CD4-positive, alpha-beta memory T cell (primary cell): Measurements from ENCODE around the gene OR2T35. TPM values are rescaled to one million over a fixed set of nuclear protein-coding genes. Genes with fewer than 3 reads are reported as not detected.
"Not testable (repeated sequence)": the region's sequence is repeated elsewhere in the genome, so short reads cannot be mapped to it uniquely, and the experiment has no call there.

ENCODE experiments used
- CTCF ChIA-PET: fragments of 350-600 bp; sonication (Branson Sonifier 250); formaldehyde crosslinking; loops from one replicate; lab custom pipeline; 2021; ENCODE audit warnings: inconsistent platforms; ENCODE audit not compliant: partially characterized antibody; lab: Charles Lee
- POLR2A ChIA-PET: fragments of 350-600 bp; sonication (Branson Sonifier 250); formaldehyde crosslinking; loops from one replicate; lab custom pipeline; 2021; ENCODE audit not compliant: partially characterized antibody; lab: Charles Lee
- DNase-seq, 5 donors: peaks; one replicate each; pipeline versions ENCODE4 v3.0.0 to v3.0.0-alpha.2; 2020 to 2022; ENCODE audit warnings: mixed read lengths in 1 of 5
- H3K27ac ChIP-seq: one replicate; pipeline ENCODE4 v1.7.0; 2013; ENCODE audit warnings: low read depth, low read length
- H3K27me3 ChIP-seq: 2 replicates; pipeline ENCODE4 v1.7.0; 2013; ENCODE audit warnings: mild to moderate bottlenecking, low read length, moderate library complexity; ENCODE audit not compliant: insufficient read depth
- H3K36me3 ChIP-seq: 2 replicates; pipeline ENCODE4 v1.7.0; 2013; ENCODE audit warnings: mild to moderate bottlenecking, low read length, moderate library complexity; ENCODE audit not compliant: insufficient read depth
- H3K4me1 ChIP-seq: 2 replicates; pipeline ENCODE4 v1.7.0; 2013; ENCODE audit warnings: mild to moderate bottlenecking, low read length, moderate library complexity; ENCODE audit not compliant: insufficient read depth
- H3K4me3 ChIP-seq, 2 donors: one replicate each; pipeline ENCODE4 v1.7.0; 2013; ENCODE audit warnings: low read length in 2 of 2, mild to moderate bottlenecking in 1 of 2
- H3K9me3 ChIP-seq, 2 donors: one replicate each; pipeline ENCODE4 v1.7.0; 2013; ENCODE audit warnings: low read length in 2 of 2, control low read depth in 1 of 2; ENCODE audit not compliant: control insufficient read depth in 1 of 2
- H3K27ac Mint-ChIP-seq, 7 donors: one replicate each; pipeline ENCODE4 v1.8.0; 2020 to 2021; ENCODE audit warnings: mixed read lengths in 7 of 7, mild to moderate bottlenecking in 6 of 7, inconsistent platforms in 3 of 7, moderate library complexity in 3 of 7
- H3K27me3 Mint-ChIP-seq, 2 donors: one replicate each; pipeline ENCODE4 v1.8.0; 2020 to 2021; ENCODE audit warnings: mixed read lengths in 2 of 2
- H3K36me3 Mint-ChIP-seq, 2 donors: one replicate each; pipeline ENCODE4 v1.8.0; 2020 to 2021; ENCODE audit warnings: mixed read lengths in 2 of 2, inconsistent platforms in 1 of 2, mild to moderate bottlenecking in 1 of 2
- H3K4me1 Mint-ChIP-seq, 4 donors: one replicate each; pipeline ENCODE4 v1.8.0; 2020 to 2021; ENCODE audit warnings: mixed read lengths in 4 of 4, mild to moderate bottlenecking in 1 of 4
- H3K4me3 Mint-ChIP-seq, 8 donors: one replicate each; pipeline ENCODE4 v1.8.0; 2020 to 2021; ENCODE audit warnings: mixed read lengths in 8 of 8, mild to moderate bottlenecking in 7 of 8, moderate library complexity in 6 of 8, inconsistent platforms in 3 of 8
- H3K9me3 Mint-ChIP-seq, 8 donors: one replicate each; pipeline ENCODE4 v1.8.0; 2020 to 2021; ENCODE audit warnings: mixed read lengths in 8 of 8, mild to moderate bottlenecking in 5 of 8, inconsistent platforms in 3 of 8, moderate library complexity in 1 of 8
- intact Hi-C: fragments of 100-400 bp; cut with micrococcal nuclease; formaldehyde crosslinking; loops from one replicate; pipeline ENCODE4 v1.15.1; 2023
- polyA plus RNA-seq, 2 donors: library from polyadenylated mRNA; unstranded; fragments of 300-500 nt; fragmentation: Illumina TruSeq; gene quantifications; one replicate each; pipeline ENCODE4 v1.2.3, GENCODE V29; 2021
- total RNA-seq, 2 experiments: library from RNA; stranded (reverse); gene quantifications; one replicate each; pipeline ENCODE4 v1.2.3, GENCODE V29; 2021

The OR2T35 gene
- total and polyA plus RNA-seq, 4 experiments from 2014 or later: not detected

- H3K27ac Mint-ChIP-seq, H3K4me1 ChIP-seq, H3K9me3 ChIP-seq, intact Hi-C loops, H3K36me3 ChIP-seq, H3K4me1 Mint-ChIP-seq, DNase-seq, POLR2A ChIA-PET, CTCF ChIA-PET, H3K4me3 Mint-ChIP-seq, H3K9me3 Mint-ChIP-seq, H3K4me3 ChIP-seq, H3K36me3 Mint-ChIP-seq, H3K27me3 ChIP-seq, H3K27ac ChIP-seq, H3K27me3 Mint-ChIP-seq: not testable (repeated sequence)
These were observed 8.5 kb downstream of the OR2T35 start for GRCh38 chr1:248636612-248637011.

DNA sequence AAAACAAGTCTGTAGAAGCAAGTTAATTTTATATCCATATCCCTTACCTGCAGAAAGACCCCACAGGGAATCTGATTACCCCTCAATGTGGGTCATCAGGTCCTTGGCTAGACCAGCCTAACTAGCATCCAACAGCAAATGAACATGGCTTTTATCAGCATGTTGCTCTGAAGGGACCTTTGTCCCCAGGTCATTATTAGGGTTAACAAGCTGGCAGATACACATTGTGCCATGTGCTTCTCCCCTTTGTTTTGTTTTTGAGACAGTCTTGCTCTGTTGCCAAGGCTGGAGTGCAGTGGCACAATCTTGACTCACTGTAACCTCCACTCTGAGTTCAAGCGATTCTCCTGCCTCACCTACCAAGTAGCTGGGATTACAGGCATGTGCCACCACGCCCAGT lies 10.1 kb downstream of the OR2T35 start, which contains the start of gene OR2T11:
OR2T11 (minus strand) TSS at position 101 of the 400 bp plus-strand sequence. CDS start 7,963 bp downstream, outside the sequence.
- H3K4me3 Mint-ChIP-seq, H3K27me3 ChIP-seq, H3K36me3 Mint-ChIP-seq, H3K36me3 ChIP-seq, H3K27ac Mint-ChIP-seq, H3K9me3 Mint-ChIP-seq, POLR2A ChIA-PET, H3K9me3 ChIP-seq, H3K4me1 Mint-ChIP-seq, H3K4me3 ChIP-seq, intact Hi-C loops, H3K27me3 Mint-ChIP-seq, H3K27ac ChIP-seq, H3K4me1 ChIP-seq, DNase-seq, CTCF ChIA-PET: not testable (repeated sequence)

GRCh38 chr1:248631354-248632008 lies 13.6 kb downstream of the OR2T35 start:
- no peaks in the 10 kb centered on the region for H3K4me1 Mint-ChIP-seq
- CTCF ChIA-PET: no interaction called here
- H3K4me3 Mint-ChIP-seq: no peak overlapping the region
- Histone ChIP-seq H3K4me3 (no peak overlapping the region), H3K36me3 (no peaks in the 10 kb centered on the region), H3K27ac (no peak overlapping the region), H3K27me3 (no peaks in the 10 kb centered on the region), H3K4me1 (no peaks in the 10 kb centered on the region), H3K9me3 (no peaks in the 10 kb centered on the region)
- DNase-seq: no peak
- H3K36me3 Mint-ChIP-seq: no peaks in the 10 kb centered on the region
- no peaks in the 10 kb centered on the region for H3K27me3 Mint-ChIP-seq
- H3K27ac Mint-ChIP-seq: no peak overlapping the region
- peaks cover 0 to 1% (median 0%) of the 10 kb centered on the region in 8 donors for H3K9me3 Mint-ChIP-seq
- POLR2A ChIA-PET: no interaction called here
- intact Hi-C loops: no loop called here

- POLR2A ChIA-PET: no interaction called here
- H3K27me3 Mint-ChIP-seq: no peaks in the 10 kb centered on the region
- intact Hi-C loops: no loop called here
- H3K9me3 Mint-ChIP-seq: peaks cover 0 to 1% (median 0%) of the 10 kb centered on the region in 8 donors
- Histone ChIP-seq H3K4me3 (no peak overlapping the region), H3K27ac (no peak overlapping the region), H3K9me3 (no peaks in the 10 kb centered on the region), H3K36me3 (no peaks in the 10 kb centered on the region), H3K27me3 (no peaks in the 10 kb centered on the region), H3K4me1 (no peaks in the 10 kb centered on the region)
- no peaks in the 10 kb centered on the region for H3K4me1 Mint-ChIP-seq
- no peak overlapping the region for H3K4me3 Mint-ChIP-seq
- CTCF ChIA-PET: no interaction called here
- no peaks in the 10 kb centered on the region for H3K36me3 Mint-ChIP-seq
- H3K27ac Mint-ChIP-seq: no peak overlapping the region
- no peak for DNase-seq
These were observed 14.5 kb downstream of the OR2T35 start for GRCh38 chr1:248630551-248630950.

- Mint-ChIP-seq H3K36me3 (no peaks in the 10 kb centered on the region), H3K9me3 (peaks cover 0 to 1% (median 0%) of the 10 kb centered on the region in 8 donors), H3K4me1 (no peaks in the 10 kb centered on the region), H3K27me3 (no peaks in the 10 kb centered on the region), H3K27ac (no peak overlapping the region), H3K4me3 (no peak overlapping the region)
- Histone ChIP-seq H3K4me1 (no peaks in the 10 kb centered on the region), H3K4me3 (no peak overlapping the region), H3K27me3 (no peaks in the 10 kb centered on the region), H3K9me3 (no peaks in the 10 kb centered on the region), H3K27ac (no peak overlapping the region), H3K36me3 (no peaks in the 10 kb centered on the region)
- POLR2A ChIA-PET: no interaction called here
- CTCF ChIA-PET: no interaction called here
- no peak for DNase-seq
- intact Hi-C loops: no loop called here
These were observed 16.9 kb downstream of the OR2T35 start for GRCh38 chr1:248627971-248628844.

DNA sequence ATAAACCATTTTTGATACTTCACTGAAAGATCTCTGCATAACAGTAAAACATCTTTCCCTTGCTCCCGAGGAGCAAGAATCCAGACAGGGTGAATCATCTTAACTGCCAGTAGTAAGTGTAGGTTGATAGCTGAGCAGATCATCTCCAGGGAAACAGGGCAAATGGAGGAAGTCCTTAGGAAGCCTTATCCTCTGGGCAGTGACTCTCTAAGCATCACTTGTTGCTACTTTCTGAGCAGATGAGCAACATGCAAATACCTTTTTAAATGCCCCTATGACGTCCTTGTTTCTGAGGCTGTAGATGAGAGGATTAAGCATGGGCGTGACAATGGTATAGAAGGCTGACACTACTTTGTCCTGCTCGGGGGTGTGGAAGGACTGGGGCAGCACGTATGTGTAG lies 19.1 kb downstream of the OR2T35 start:
- DNase-seq: no peak
- ChIA-PET POLR2A (no interaction called here), CTCF (no interaction called here)
- Histone ChIP-seq H3K27me3 (no peaks in the 10 kb centered on the region), H3K36me3 (no peaks in the 10 kb centered on the region), H3K4me1 (no peaks in the 10 kb centered on the region), H3K27ac (no peak overlapping the region), H3K4me3 (no peak overlapping the region), H3K9me3 (no peaks in the 10 kb centered on the region)
- Mint-ChIP-seq H3K27ac (no peak overlapping the region), H3K36me3 (no peaks in the 10 kb centered on the region), H3K4me3 (no peak overlapping the region), H3K4me1 (no peaks in the 10 kb centered on the region), H3K9me3 (peaks cover 0 to 1% (median 0%) of the 10 kb centered on the region in 8 donors), H3K27me3 (no peaks in the 10 kb centered on the region)
- intact Hi-C loops: no loop called here

DNA sequence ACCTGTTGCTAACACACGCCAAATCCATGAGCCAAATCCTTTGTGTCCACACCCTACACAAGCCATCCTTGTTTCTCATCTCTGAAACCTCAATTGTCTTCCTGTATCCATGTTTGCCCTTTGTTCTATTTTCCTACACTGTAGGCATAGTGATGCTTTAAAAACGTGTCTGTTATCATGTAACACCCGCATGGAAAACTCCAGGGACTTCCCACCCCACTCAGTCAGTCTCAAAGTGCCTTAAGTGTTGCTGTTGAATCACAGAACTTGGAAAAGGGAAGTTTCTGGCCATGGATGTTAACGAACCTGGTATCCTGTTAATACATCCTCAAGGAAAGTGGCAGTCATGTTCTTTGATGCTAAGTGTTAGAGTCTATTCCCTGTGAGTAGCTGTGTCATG lies 19.9 kb downstream of the OR2T35 start:
- Mint-ChIP-seq H3K27me3 (no peaks in the 10 kb centered on the region), H3K4me3 (no peak overlapping the region), H3K36me3 (no peaks in the 10 kb centered on the region), H3K4me1 (no peaks in the 10 kb centered on the region), H3K27ac (no peak overlapping the region), H3K9me3 (peaks cover 0 to 1% (median 0%) of the 10 kb centered on the region in 8 donors)
- no peaks in the 10 kb centered on the region for H3K36me3 ChIP-seq
- DNase-seq: no peak
- no peaks in the 10 kb centered on the region for H3K4me1 ChIP-seq
- no peaks in the 10 kb centered on the region for H3K9me3 ChIP-seq
- ChIA-PET CTCF (no interaction called here), POLR2A (no interaction called here)
- no peak overlapping the region for H3K27ac ChIP-seq
- intact Hi-C loops: no loop called here
- H3K27me3 ChIP-seq: no peaks in the 10 kb centered on the region
- H3K4me3 ChIP-seq: no peak overlapping the region
